K562 (cell line): Measurements from ENCODE around the gene LRFN2. TPM values are rescaled to one million over a fixed set of nuclear protein-coding genes. Genes with fewer than 3 reads are reported as not detected.

ENCODE experiments used
- TAF15 ChIP-seq: fragments of 200-400 bp; formaldehyde crosslinking; IDR thresholded peaks from 2 replicates; pipeline ENCODE4 v1.6.1; 2017; ENCODE audit warnings: mild to moderate bottlenecking, low read depth, low read length, moderate library complexity
- TEAD4 ChIP-seq, 2 experiments: sonication (generic) in 1 of 2; formaldehyde crosslinking in 1 of 2; IDR thresholded peaks; 2 replicates each; pipeline versions ENCODE4 v1.6.1 to v1.8.0; 2012 to 2022; ENCODE audit warnings: borderline replicate concordance in 1 of 2, inconsistent platforms in 1 of 2, low read length in 1 of 2, mild to moderate bottlenecking in 1 of 2, missing genetic modification reagents in 1 of 2
- ZNF23 ChIP-seq: fragments of 250-450 bp; sonication (Bioruptor Pico); IDR thresholded peaks from 2 replicates; pipeline ENCODE4 v1.4.0; 2020; ENCODE audit warnings: mild to moderate bottlenecking
- ZNF232 ChIP-seq: sonication (generic); formaldehyde crosslinking; IDR thresholded peaks from 2 replicates; pipeline ENCODE4 v1.8.0; 2022; ENCODE audit warnings: mild to moderate bottlenecking, missing genetic modification reagents
- ZSCAN29 ChIP-seq: fragments of 450-650 bp; IDR thresholded peaks from 2 replicates; pipeline ENCODE4 v1.6.1; 2017
- polyA plus RNA-seq, 8 experiments: library from polyadenylated mRNA; depleted of rRNA in 4 of 8; stranded (reverse) in 5 of 8; unstranded in 3 of 8; fragments of >200 nt; fragmentation: Nextera tagmentation in 2 of 8; fragmentation: Illumina TruSeq in 1 of 8; extraction: Ambion mirVana in 2 of 8; extraction: Trizol in 1 of 8; gene quantifications; 2 replicates each; pipeline versions ENCODE4 v1.2.1 to v1.2.3, GENCODE V29; 2011 to 2014; ENCODE audit warnings: inconsistent platforms in 1 of 8, missing spikeins in 1 of 8
- total RNA-seq, 7 experiments: library from RNA; depleted of rRNA in 6 of 7; stranded (reverse); fragments of >200 nt in 6 of 7; fragmentation: Illumina TruSeq in 2 of 7; extraction: Trizol in 2 of 7; gene quantifications; 2 replicates each; pipeline versions ENCODE4 v1.2.1 to v1.2.3, GENCODE V29; 2011 to 2021; ENCODE audit warnings: low replicate concordance in 1 of 7
- TF ChIP-seq, protein P1 (sequence below): sonication (generic); formaldehyde crosslinking; IDR thresholded peaks from 2 replicates; pipeline ENCODE4 v1.8.1; 2023; ENCODE audit warnings: mild to moderate bottlenecking, missing genetic modification reagents
- TF ChIP-seq, protein P2 (sequence below): fragments of 450-650 bp; IDR thresholded peaks from one replicate; pipeline ENCODE4 v1.6.1; 2018; ENCODE audit warnings: mild to moderate bottlenecking, moderate library complexity; ENCODE audit not compliant: partially characterized antibody
- TF ChIP-seq, protein P3 (sequence below): fragments of 250-450 bp; sonication (Bioruptor Pico); IDR thresholded peaks from 2 replicates; pipeline ENCODE4 v1.5.0; 2020; ENCODE audit warnings: mild to moderate bottlenecking, borderline replicate concordance

LRFN2 gene
- total and polyA plus RNA-seq, 9 of the 15 experiments (the other 6 are each of a cell fraction or from before 2014, with no cell fraction given), result not detected

DNA sequence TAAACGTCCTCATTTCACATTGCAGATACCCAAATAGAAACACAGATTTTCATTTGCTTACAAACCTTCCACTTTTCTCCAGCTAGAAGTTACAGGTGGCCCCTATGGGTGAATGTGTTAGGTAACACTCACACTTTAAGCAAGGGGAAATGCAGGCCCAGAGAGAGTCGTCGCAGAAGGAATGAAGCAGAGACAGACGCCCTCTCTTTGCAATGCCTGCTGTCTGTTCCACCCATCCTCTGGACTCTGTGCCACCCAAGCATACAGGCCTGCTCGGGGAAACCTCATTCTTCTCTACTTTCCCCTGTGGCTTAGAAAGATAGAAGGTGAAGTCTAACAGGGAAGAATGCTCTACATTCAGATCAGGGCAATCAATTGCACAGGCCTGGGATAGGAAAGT, 57.2 kb downstream of the LRFN2 start (continued):
- TF ChIP-seq, protein P1, sequence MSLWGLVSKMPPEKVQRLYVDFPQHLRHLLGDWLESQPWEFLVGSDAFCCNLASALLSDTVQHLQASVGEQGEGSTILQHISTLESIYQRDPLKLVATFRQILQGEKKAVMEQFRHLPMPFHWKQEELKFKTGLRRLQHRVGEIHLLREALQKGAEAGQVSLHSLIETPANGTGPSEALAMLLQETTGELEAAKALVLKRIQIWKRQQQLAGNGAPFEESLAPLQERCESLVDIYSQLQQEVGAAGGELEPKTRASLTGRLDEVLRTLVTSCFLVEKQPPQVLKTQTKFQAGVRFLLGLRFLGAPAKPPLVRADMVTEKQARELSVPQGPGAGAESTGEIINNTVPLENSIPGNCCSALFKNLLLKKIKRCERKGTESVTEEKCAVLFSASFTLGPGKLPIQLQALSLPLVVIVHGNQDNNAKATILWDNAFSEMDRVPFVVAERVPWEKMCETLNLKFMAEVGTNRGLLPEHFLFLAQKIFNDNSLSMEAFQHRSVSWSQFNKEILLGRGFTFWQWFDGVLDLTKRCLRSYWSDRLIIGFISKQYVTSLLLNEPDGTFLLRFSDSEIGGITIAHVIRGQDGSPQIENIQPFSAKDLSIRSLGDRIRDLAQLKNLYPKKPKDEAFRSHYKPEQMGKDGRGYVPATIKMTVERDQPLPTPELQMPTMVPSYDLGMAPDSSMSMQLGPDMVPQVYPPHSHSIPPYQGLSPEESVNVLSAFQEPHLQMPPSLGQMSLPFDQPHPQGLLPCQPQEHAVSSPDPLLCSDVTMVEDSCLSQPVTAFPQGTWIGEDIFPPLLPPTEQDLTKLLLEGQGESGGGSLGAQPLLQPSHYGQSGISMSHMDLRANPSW (CRISPR knock-in tag), result no peak
- TF ChIP-seq ZSCAN29 (no peak), TEAD4 (IDR thresholded peaks at IDR 0.05; ENCODE audit: low read length) (no peak), TEAD4 (CRISPR knock-in tag; IDR thresholded peaks at IDR 0.05; ENCODE audit: borderline replicate concordance) (no peak), TAF15 (no peak), ZNF232 (CRISPR knock-in tag) (no peak), ZNF23 (CRISPR knock-in tag) (no peak)
- TF ChIP-seq, protein P2, sequence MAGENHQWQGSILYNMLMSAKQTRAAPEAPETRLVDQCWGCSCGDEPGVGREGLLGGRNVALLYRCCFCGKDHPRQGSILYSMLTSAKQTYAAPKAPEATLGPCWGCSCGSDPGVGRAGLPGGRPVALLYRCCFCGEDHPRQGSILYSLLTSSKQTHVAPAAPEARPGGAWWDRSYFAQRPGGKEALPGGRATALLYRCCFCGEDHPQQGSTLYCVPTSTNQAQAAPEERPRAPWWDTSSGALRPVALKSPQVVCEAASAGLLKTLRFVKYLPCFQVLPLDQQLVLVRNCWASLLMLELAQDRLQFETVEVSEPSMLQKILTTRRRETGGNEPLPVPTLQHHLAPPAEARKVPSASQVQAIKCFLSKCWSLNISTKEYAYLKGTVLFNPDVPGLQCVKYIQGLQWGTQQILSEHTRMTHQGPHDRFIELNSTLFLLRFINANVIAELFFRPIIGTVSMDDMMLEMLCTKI, result no peak
- TF ChIP-seq, protein P3, sequence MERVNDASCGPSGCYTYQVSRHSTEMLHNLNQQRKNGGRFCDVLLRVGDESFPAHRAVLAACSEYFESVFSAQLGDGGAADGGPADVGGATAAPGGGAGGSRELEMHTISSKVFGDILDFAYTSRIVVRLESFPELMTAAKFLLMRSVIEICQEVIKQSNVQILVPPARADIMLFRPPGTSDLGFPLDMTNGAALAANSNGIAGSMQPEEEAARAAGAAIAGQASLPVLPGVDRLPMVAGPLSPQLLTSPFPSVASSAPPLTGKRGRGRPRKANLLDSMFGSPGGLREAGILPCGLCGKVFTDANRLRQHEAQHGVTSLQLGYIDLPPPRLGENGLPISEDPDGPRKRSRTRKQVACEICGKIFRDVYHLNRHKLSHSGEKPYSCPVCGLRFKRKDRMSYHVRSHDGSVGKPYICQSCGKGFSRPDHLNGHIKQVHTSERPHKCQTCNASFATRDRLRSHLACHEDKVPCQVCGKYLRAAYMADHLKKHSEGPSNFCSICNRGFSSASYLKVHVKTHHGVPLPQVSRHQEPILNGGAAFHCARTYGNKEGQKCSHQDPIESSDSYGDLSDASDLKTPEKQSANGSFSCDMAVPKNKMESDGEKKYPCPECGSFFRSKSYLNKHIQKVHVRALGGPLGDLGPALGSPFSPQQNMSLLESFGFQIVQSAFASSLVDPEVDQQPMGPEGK (CRISPR knock-in tag), result no peak
